HG03025 (cell line): ENCODE data around the gene PTPRN2.
"Not testable (repeated sequence)": the region's sequence is repeated elsewhere in the genome, so short reads cannot be mapped to it uniquely, and the experiment has no call there.

Source experiments
- ATAC-seq: cut with Tn5 transposase; IDR thresholded peaks from one replicate; pipeline ENCODE4 v1.9.1; 2021; ENCODE audit warnings: mild to moderate bottlenecking, moderate library complexity; ENCODE audit not compliant: unreplicated experiment, low FRiP score

PTPRN2 gene

GRCh38 chr7:157516311-157516710, 1071.3 kb downstream of the PTPRN2 start:
- no peak for ATAC-seq

- no peak for ATAC-seq
Measured at GRCh38 chr7:157515342-157516041, 1072.1 kb downstream of the PTPRN2 start.

- ATAC-seq, result no peak
Measured at GRCh38 chr7:157514746-157515145, 1072.9 kb downstream of the PTPRN2 start.

- no peak for ATAC-seq
Measured at GRCh38 chr7:157514306-157514705, 1073.3 kb downstream of the PTPRN2 start.

- no peak for ATAC-seq
Measured at GRCh38 chr7:157513682-157514081, 1073.9 kb downstream of the PTPRN2 start.

GRCh38 chr7:157513162-157513621, 1074.4 kb downstream of the PTPRN2 start:
- no peak for ATAC-seq

- ATAC-seq, result no peak
Measured at GRCh38 chr7:157509226-157509625, 1078.4 kb downstream of the PTPRN2 start.

- no peak for ATAC-seq
Measured at GRCh38 chr7:157508477-157508881, 1079.1 kb downstream of the PTPRN2 start.

- ATAC-seq, result no peak
Measured at GRCh38 chr7:157507987-157508386, 1079.6 kb downstream of the PTPRN2 start.

GRCh38 chr7:157506268-157506667, 1081.4 kb downstream of the PTPRN2 start:
- no peak for ATAC-seq

GRCh38 chr7:157505646-157506045, 1082.0 kb downstream of the PTPRN2 start:
- no peak for ATAC-seq

- no peak for ATAC-seq
Measured at GRCh38 chr7:157503229-157503628, 1084.4 kb downstream of the PTPRN2 start.

- no peak for ATAC-seq
Measured at GRCh38 chr7:157502701-157503111, 1084.9 kb downstream of the PTPRN2 start.

- ATAC-seq, result no peak
Measured at GRCh38 chr7:157501581-157501980, 1086.0 kb downstream of the PTPRN2 start.

- not testable (repeated sequence) for ATAC-seq
Measured at GRCh38 chr7:157500989-157501540, 1086.6 kb downstream of the PTPRN2 start.

- ATAC-seq, result no peak
Measured at GRCh38 chr7:157500171-157500960, 1087.3 kb downstream of the PTPRN2 start.

GRCh38 chr7:157499835-157500153, 1087.8 kb downstream of the PTPRN2 start:
- ATAC-seq, result no peak

- ATAC-seq, result no peak
Measured at GRCh38 chr7:157499121-157499834, 1088.3 kb downstream of the PTPRN2 start.

GRCh38 chr7:157498657-157499056, 1089.0 kb downstream of the PTPRN2 start:
- no peak for ATAC-seq

- ATAC-seq, result no peak
Measured at GRCh38 chr7:157497744-157498651, 1089.6 kb downstream of the PTPRN2 start.
